ENCODE data around the gene ACP3.

The ACP3 gene

DNA sequence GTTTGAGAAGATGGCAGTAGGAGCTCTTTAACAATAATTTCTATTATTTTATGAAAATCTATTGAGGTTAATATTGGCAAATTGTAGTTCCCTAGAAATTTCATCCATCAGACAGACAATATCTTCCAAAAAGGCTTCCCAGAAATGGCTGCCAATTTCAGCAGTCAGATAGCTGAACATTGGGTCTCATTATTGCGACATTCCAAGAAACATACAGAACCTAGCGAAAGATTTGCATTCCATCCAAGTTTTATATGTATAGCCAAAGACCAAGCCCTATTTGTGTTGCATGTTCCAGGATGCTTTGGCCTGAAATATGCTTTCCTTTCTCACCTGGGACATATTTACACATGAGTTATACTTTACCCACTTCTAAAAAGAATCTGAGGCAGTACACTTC lies 24.5 kb downstream of the ACP3 start:
- H3F3A ChIP-seq (ENCODE audit: insufficient read depth, low read length) = no peaks in the 10 kb centered on the region
- H3K27ac ChIP-seq (ENCODE audit: low read length) = no peak overlapping the region
- no peaks in the 10 kb centered on the region for H3K9me3 ChIP-seq (replicated peaks; ENCODE audit: insufficient read depth, low read length)
- H3K36me3 ChIP-seq (replicated peaks; ENCODE audit: insufficient read depth, low read length) = no peaks in the 10 kb centered on the region
- no peak overlapping the region for H3K4me3 ChIP-seq (ENCODE audit: low read length)
- TF ChIP-seq EZH2 (optimal IDR thresholded peaks at IDR 0.05; ENCODE audit: low read depth, low read length) (no peak), EZH2phosphoT487 (IDR thresholded peaks at IDR 0.05; ENCODE audit: low read length) (no peak)
- TF ChIP-seq, protein P1, sequence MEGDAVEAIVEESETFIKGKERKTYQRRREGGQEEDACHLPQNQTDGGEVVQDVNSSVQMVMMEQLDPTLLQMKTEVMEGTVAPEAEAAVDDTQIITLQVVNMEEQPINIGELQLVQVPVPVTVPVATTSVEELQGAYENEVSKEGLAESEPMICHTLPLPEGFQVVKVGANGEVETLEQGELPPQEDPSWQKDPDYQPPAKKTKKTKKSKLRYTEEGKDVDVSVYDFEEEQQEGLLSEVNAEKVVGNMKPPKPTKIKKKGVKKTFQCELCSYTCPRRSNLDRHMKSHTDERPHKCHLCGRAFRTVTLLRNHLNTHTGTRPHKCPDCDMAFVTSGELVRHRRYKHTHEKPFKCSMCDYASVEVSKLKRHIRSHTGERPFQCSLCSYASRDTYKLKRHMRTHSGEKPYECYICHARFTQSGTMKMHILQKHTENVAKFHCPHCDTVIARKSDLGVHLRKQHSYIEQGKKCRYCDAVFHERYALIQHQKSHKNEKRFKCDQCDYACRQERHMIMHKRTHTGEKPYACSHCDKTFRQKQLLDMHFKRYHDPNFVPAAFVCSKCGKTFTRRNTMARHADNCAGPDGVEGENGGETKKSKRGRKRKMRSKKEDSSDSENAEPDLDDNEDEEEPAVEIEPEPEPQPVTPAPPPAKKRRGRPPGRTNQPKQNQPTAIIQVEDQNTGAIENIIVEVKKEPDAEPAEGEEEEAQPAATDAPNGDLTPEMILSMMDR (IDR thresholded peaks at IDR 0.05; ENCODE audit: low read length) = no peak
- H3K4me1 ChIP-seq (ENCODE audit: low read length) = no peaks in the 10 kb centered on the region
- no peak for DNase-seq
- H2AFZ ChIP-seq (ENCODE audit: low read length) = no peak overlapping the region
- H3K79me2 ChIP-seq (ENCODE audit: low read length) = no peaks in the 10 kb centered on the region
- H4K20me1 ChIP-seq (ENCODE audit: insufficient read depth, low read length) = no peaks in the 10 kb centered on the region
- H3K4me2 ChIP-seq (ENCODE audit: low read depth, low read length) = no peak overlapping the region
- H3K9me2 ChIP-seq (replicated peaks; ENCODE audit: insufficient read depth, low read length) = no peaks in the 10 kb centered on the region
- H3K9ac ChIP-seq (ENCODE audit: low read length) = no peak overlapping the region
- H3K27me3 ChIP-seq (replicated peaks; ENCODE audit: insufficient read depth, low read length) = no peaks in the 10 kb centered on the region

DNA sequence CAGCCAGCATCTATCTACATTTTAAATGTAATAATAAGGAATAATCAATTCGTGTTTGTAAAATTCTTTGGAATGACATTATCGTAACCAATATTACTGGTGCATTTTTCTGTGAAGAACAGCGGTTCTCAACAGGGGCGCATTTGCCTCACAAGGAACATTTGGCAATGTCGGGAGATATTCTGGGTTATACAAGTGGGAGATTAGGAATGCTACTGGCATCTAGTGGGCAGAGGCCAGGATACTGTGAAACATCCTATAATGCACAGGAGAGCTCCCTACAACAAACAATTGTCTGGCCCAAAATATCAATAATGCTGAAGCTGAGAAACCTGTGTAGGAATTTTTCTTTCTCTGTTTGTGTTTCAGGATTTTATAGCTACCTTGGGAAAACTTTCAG lies 25.0 kb downstream of the ACP3 start:
- H3K27me3 ChIP-seq (replicated peaks; ENCODE audit: insufficient read depth, low read length) = no peaks in the 10 kb centered on the region
- H3K4me3 ChIP-seq (ENCODE audit: low read length) = no peak overlapping the region
- H3K36me3 ChIP-seq (replicated peaks; ENCODE audit: insufficient read depth, low read length) = no peaks in the 10 kb centered on the region
- no peaks in the 10 kb centered on the region for H3K4me1 ChIP-seq (ENCODE audit: low read length)
- H3K9me3 ChIP-seq (replicated peaks; ENCODE audit: insufficient read depth, low read length) = no peaks in the 10 kb centered on the region
- H3K9ac ChIP-seq (ENCODE audit: low read length) = no peak overlapping the region
- no peak overlapping the region for H3K4me2 ChIP-seq (ENCODE audit: low read depth, low read length)
- H3F3A ChIP-seq (ENCODE audit: insufficient read depth, low read length) = no peaks in the 10 kb centered on the region
- no peak overlapping the region for H2AFZ ChIP-seq (ENCODE audit: low read length)
- no peak overlapping the region for H3K27ac ChIP-seq (ENCODE audit: low read length)
- TF ChIP-seq EZH2phosphoT487 (IDR thresholded peaks at IDR 0.05; ENCODE audit: low read length) (no peak), EZH2 (optimal IDR thresholded peaks at IDR 0.05; ENCODE audit: low read depth, low read length) (no peak)
- TF ChIP-seq, protein P1 (IDR thresholded peaks at IDR 0.05; ENCODE audit: low read length) = no peak
- H3K9me2 ChIP-seq (replicated peaks; ENCODE audit: insufficient read depth, low read length) = no peaks in the 10 kb centered on the region
- DNase-seq = no peak
- H3K79me2 ChIP-seq (ENCODE audit: low read length) = no peaks in the 10 kb centered on the region
- no peaks in the 10 kb centered on the region for H4K20me1 ChIP-seq (ENCODE audit: insufficient read depth, low read length)

DNA sequence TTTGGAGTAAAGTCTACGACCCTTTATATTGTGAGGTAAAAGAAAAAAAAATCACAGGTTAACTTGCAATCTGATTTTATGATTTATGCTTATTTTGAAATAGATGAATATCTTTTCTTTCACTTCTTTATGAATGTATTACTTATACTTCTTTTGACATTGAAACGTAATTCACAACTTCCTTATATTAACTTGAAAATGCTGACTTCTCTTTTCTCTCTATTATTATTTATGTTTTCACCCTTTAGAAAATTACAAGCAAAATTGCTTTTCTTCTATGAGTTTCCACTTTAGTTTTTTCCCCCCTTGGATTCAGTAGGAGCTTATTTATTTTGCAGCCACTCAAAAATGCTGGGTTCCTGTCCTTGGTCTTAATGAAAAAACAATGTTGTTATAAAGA lies 25.4 kb downstream of the ACP3 start:
- no peaks in the 10 kb centered on the region for H3F3A ChIP-seq (ENCODE audit: insufficient read depth, low read length)
- H3K4me2 ChIP-seq (ENCODE audit: low read depth, low read length) = peak overlapping the region; percentile 18; the same call in 1 of the 2 replicates
- H4K20me1 ChIP-seq (ENCODE audit: insufficient read depth, low read length) = no peaks in the 10 kb centered on the region
- no peaks in the 10 kb centered on the region for H3K4me1 ChIP-seq (ENCODE audit: low read length)
- H3K79me2 ChIP-seq (ENCODE audit: low read length) = no peaks in the 10 kb centered on the region
- no peaks in the 10 kb centered on the region for H3K9me2 ChIP-seq (replicated peaks; ENCODE audit: insufficient read depth, low read length)
- no peaks in the 10 kb centered on the region for H3K9me3 ChIP-seq (replicated peaks; ENCODE audit: insufficient read depth, low read length)
- H3K27me3 ChIP-seq (replicated peaks; ENCODE audit: insufficient read depth, low read length) = no peaks in the 10 kb centered on the region
- TF ChIP-seq, protein P1 (IDR thresholded peaks at IDR 0.05; ENCODE audit: low read length) = no peak
- TF ChIP-seq EZH2phosphoT487 (IDR thresholded peaks at IDR 0.05; ENCODE audit: low read length) (no peak), EZH2 (optimal IDR thresholded peaks at IDR 0.05; ENCODE audit: low read depth, low read length) (no peak)
- no peak overlapping the region for H2AFZ ChIP-seq (ENCODE audit: low read length)
- no peak overlapping the region for H3K27ac ChIP-seq (ENCODE audit: low read length)
- H3K9ac ChIP-seq (ENCODE audit: low read length) = no peak overlapping the region
- no peak overlapping the region for H3K4me3 ChIP-seq (ENCODE audit: low read length)
- no peak for DNase-seq
- H3K36me3 ChIP-seq (replicated peaks; ENCODE audit: insufficient read depth, low read length) = no peaks in the 10 kb centered on the region

Measured in MM.1S (cell line).